ENCODE measurements around the gene SRBD1. TPM values are rescaled to one million over a fixed set of nuclear protein-coding genes. Genes with fewer than 3 reads are reported as not detected.

The SRBD1 gene
- total RNA-seq, 1 experiment from 2014 or later = 14.4 TPM

- TF ChIP-seq, protein P1, sequence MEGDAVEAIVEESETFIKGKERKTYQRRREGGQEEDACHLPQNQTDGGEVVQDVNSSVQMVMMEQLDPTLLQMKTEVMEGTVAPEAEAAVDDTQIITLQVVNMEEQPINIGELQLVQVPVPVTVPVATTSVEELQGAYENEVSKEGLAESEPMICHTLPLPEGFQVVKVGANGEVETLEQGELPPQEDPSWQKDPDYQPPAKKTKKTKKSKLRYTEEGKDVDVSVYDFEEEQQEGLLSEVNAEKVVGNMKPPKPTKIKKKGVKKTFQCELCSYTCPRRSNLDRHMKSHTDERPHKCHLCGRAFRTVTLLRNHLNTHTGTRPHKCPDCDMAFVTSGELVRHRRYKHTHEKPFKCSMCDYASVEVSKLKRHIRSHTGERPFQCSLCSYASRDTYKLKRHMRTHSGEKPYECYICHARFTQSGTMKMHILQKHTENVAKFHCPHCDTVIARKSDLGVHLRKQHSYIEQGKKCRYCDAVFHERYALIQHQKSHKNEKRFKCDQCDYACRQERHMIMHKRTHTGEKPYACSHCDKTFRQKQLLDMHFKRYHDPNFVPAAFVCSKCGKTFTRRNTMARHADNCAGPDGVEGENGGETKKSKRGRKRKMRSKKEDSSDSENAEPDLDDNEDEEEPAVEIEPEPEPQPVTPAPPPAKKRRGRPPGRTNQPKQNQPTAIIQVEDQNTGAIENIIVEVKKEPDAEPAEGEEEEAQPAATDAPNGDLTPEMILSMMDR (IDR thresholded peaks at IDR 0.05; ENCODE audit: unreplicated experiment) = no peak
- H3K4me1 Mint-ChIP-seq (ENCODE audit: low read depth, unreplicated experiment) = no peaks in the 10 kb centered on the region
- no peak for DNase-seq
- no peaks in the 10 kb centered on the region for H3K36me3 Mint-ChIP-seq (ENCODE audit: insufficient read depth, unreplicated experiment)
- no peaks in the 10 kb centered on the region for H3K27me3 Mint-ChIP-seq (ENCODE audit: unreplicated experiment)
- no TSS peak for BruUV-seq (replicated peaks)
- CTCF ChIA-PET = no interaction called here
- no peaks in the 10 kb centered on the region for H3K9me3 Mint-ChIP-seq (ENCODE audit: low read depth, unreplicated experiment)
- intact Hi-C loops (cut with micrococcal nuclease; ENCODE audit: unreplicated experiment) = no loop called here
- H3K27ac Mint-ChIP-seq (ENCODE audit: unreplicated experiment) = no peak overlapping the region
- H3K4me3 Mint-ChIP-seq (ENCODE audit: low read depth, unreplicated experiment) = no peak overlapping the region
Observed at GRCh38 chr2:45518546-45518945, 92.5 kb downstream of the SRBD1 start.

- H3K36me3 Mint-ChIP-seq (ENCODE audit: insufficient read depth, unreplicated experiment) = no peaks in the 10 kb centered on the region
- no peaks in the 10 kb centered on the region for H3K9me3 Mint-ChIP-seq (ENCODE audit: low read depth, unreplicated experiment)
- no peaks in the 10 kb centered on the region for H3K27me3 Mint-ChIP-seq (ENCODE audit: unreplicated experiment)
- DNase-seq = no peak
- no peak overlapping the region for H3K27ac Mint-ChIP-seq (ENCODE audit: unreplicated experiment)
- H3K4me3 Mint-ChIP-seq (ENCODE audit: low read depth, unreplicated experiment) = no peak overlapping the region
- no peaks in the 10 kb centered on the region for H3K4me1 Mint-ChIP-seq (ENCODE audit: low read depth, unreplicated experiment)
- CTCF ChIA-PET = no interaction called here
- no TSS peak for BruUV-seq (replicated peaks)
- intact Hi-C loops (cut with micrococcal nuclease; ENCODE audit: unreplicated experiment) = no loop called here
- TF ChIP-seq, protein P1 (IDR thresholded peaks at IDR 0.05; ENCODE audit: unreplicated experiment) = no peak
Observed at GRCh38 chr2:45510701-45511420, 100.2 kb downstream of the SRBD1 start.

DNA sequence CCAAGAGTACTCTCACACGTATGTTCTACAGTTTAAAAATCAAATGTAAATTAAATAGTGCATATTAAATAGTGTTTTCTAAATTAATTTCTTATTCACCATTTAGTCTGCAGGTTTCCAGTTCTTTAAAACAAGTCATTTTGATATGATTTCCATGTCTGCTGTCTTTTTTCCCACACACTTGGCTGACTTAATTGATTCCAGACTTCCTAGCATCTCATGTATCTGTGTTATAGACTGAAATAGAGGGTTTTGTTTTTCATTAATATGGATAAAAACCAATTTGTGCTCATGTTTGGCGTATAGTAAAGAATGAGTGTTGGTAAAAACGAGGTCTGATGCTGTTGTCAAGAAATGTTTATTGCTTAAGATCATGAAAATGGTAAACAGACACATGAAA lies 104.3 kb downstream of the SRBD1 start:
- no peaks in the 10 kb centered on the region for H3K36me3 Mint-ChIP-seq (ENCODE audit: insufficient read depth, unreplicated experiment)
- CTCF ChIA-PET = no interaction called here

DNA sequence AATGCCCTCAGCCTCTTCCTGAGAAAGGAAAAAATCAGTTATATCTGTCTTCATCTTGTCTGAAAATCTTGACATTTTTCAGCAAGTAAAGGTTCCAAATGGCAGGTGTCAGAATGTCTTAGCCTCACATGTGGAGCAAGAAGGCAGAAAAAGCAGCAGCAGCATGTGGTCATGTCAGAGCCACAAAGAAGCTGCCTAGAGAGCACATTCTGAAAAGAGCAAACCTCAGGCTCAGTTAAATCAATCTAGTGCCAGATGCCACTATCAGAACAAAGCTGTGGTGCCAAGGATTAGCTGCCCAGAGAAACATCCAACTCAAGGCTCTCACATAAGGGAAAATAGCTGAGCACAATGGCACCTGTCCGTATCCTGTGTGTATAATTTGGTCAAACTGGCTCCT lies 105.9 kb downstream of the SRBD1 start:
- no peaks in the 10 kb centered on the region for H3K9me3 Mint-ChIP-seq (ENCODE audit: low read depth, unreplicated experiment)
- H3K4me3 Mint-ChIP-seq (ENCODE audit: low read depth, unreplicated experiment) = no peak overlapping the region
- H3K27me3 Mint-ChIP-seq (ENCODE audit: unreplicated experiment) = no peaks in the 10 kb centered on the region
- no TSS peak for BruUV-seq (replicated peaks)
- DNase-seq = no peak
- CTCF ChIA-PET = no interaction called here
- H3K27ac Mint-ChIP-seq (ENCODE audit: unreplicated experiment) = no peak overlapping the region
- no peaks in the 10 kb centered on the region for H3K36me3 Mint-ChIP-seq (ENCODE audit: insufficient read depth, unreplicated experiment)
- TF ChIP-seq, protein P1 (IDR thresholded peaks at IDR 0.05; ENCODE audit: unreplicated experiment) = no peak
- H3K4me1 Mint-ChIP-seq (ENCODE audit: low read depth, unreplicated experiment) = no peaks in the 10 kb centered on the region
- intact Hi-C loops (cut with micrococcal nuclease; ENCODE audit: unreplicated experiment) = no loop called here

More for the DNA sequence above, 104.3 kb downstream of the SRBD1 start:
- intact Hi-C loops (cut with micrococcal nuclease; ENCODE audit: unreplicated experiment) = no loop called here
- no peak for DNase-seq
- BruUV-seq (replicated peaks) = no TSS peak
- Mint-ChIP-seq H3K27me3 (ENCODE audit: unreplicated experiment) (no peaks in the 10 kb centered on the region), H3K9me3 (ENCODE audit: low read depth, unreplicated experiment) (no peaks in the 10 kb centered on the region), H3K27ac (ENCODE audit: unreplicated experiment) (no peak overlapping the region), H3K4me3 (ENCODE audit: low read depth, unreplicated experiment) (no peak overlapping the region), H3K4me1 (ENCODE audit: low read depth, unreplicated experiment) (no peaks in the 10 kb centered on the region)
- TF ChIP-seq, protein P1 (IDR thresholded peaks at IDR 0.05; ENCODE audit: unreplicated experiment) = no peak
